ENCODE measurements around the gene FRZB.
"Not testable (repeated sequence)": the region's sequence is repeated elsewhere in the genome, so short reads cannot be mapped to it uniquely, and the experiment has no call there.

FRZB gene

DNA sequence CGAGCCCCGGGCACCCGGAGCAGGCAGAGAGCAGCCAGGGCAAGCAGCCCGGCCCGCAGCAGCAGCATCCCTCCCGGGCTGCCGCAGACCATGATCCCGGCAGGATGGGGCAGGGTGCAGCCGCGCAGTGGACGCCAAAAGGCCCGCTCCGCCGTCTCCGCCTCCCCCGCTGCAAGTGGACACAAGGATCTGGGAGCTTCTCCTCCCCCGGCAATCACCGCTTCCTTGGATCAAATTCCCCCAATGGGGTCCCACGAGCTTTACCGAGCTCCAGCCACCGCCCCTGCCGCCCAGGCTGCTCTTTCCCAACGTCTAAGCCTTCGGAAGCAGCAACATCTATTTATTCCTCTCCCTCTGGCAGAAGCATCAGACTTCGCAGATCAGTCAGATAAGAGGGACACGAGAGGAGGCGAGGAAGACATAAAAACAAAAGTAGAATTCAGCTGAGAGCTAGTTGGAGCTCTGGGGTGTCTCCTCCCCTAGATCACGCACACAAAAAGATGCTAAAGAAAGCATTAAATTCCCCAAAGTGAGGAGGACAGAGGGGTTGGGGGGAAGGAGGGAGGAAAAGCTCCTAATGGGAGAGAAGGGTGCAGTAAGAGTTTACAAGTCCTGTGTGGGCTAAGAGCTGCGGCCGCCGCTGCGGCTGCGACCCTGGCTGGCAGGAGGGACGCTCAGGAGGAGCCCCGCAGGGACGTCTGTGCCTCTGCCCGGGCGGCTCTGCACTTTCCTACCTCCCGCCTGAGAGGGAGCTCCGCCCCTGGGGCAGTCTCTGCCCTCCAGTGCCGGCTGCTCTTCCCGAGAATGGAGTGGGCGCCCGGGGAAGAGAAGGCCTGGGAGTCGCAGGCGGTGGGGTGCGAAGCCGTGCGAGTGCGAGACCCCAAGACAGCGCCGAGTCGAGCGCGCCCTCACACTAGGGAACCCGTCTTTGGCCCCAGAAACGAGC lies at the start of gene FRZB:
Gene FRZB, minus strand, starts transcription at position 177 of the 946 bp plus-strand sequence. Its CDS starts 85 bp downstream, at position 92.
- DNase-seq (ENCODE audit: low read depth in 2 of 2), result peak; percentile 34 to 48

DNA sequence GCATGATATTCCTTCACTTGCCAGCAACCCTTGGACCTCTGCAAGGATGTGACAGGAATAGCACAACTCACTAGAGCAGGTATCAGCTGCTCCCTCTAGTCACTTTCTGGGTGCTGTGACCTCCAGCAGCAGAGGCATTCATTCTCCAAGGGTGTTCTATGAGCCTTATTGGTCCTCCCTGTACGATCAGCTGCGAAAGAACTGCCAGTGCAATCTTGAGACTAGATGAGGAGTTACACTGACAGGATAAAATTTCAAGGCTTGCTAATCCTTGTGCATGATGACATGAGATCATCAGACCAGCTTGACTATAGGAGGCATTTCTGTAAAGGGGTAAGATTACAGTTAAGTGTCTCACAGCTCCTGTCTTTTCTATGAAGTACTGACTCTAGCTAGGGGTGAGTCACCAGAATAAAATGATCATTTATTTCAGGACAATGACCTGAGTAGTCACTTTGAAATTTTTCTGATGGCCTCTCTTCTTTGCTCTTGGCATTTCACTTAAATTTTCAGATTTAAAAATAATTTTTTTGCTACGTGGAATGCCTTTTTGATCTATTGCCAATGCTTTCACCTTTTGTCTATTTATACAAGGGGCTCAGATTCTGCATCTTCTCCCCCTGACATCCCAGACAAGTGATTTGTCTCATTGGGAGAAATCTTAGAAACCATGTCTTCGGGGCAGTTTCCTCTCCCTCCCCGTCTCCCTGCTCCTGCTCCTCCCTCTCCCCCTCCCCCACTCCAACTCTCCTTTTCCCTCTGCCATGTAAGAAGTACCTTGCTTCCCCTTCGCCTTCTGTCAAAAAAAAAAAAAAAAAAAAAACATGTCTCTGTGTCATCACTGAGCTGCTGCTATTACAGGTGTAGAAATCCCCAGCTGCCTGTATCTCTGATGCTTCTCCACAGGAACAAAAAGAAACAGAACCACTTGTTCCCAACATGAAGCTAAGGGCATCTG lies 49.2 kb upstream of the FRZB start:
- peak; percentile 61 to 64 for DNase-seq (ENCODE audit: low read depth in 2 of 2)

DNA sequence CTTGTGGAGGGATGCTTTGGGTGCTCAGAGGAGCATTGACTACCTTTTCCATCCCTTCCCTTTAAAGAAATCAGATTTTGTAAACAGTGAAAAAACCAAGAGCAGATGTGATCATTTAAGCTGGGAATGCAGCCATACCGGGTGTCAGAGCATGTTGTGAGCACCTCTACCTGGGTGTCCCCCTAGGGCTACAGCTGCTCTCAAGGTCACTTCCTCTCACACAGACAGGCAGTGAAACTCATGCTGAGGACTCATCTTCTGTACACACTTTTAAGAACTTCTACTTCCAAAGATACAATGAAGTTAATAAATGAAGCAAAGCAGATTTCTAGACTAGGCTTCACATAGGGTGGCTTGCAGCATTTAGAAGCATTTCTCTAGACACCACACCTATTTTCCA lies 48.4 kb upstream of the FRZB start:
- no peak for DNase-seq (ENCODE audit: low read depth in 2 of 2)

GRCh38 chr2:182913064-182913463 lies 46.6 kb upstream of the FRZB start:
- no peak for DNase-seq (ENCODE audit: low read depth in 2 of 2)

- DNase-seq (ENCODE audit: low read depth in 2 of 2), result no peak
These were observed 46.1 kb upstream of the FRZB start for GRCh38 chr2:182912518-182912915.

DNA sequence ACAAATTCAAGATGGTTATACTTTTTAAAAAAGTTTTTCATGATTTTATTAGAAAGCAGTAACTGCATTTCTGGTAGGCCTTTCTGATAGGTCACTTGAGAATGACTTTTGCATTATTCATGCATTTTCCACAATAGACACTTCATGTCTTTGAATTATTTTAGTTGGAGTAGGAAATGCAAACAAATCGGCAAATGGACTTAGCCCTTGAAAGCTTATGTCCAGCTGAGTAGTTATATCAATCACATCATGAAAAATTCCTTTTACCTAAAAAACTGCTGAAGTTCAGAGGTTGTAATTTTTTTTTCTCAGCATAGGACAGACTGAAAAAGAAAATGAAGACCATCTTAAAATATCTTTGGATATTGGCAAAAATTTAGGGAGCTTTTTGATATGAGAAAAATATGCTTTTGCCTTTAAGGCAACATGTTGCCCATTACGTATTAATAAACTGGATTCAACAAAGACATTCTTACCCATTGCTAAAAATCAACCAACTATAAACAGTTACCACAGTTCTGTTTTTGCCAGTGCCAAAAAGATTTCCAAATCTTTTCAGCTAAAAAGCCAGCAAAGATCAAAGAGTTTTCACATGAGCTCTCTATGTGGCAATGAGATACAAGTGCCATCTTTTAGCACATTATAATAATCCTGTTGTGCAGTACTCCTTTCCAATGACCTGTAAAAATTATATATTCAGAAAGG lies 45.5 kb upstream of the FRZB start:
- no peak for DNase-seq (ENCODE audit: low read depth in 2 of 2)

DNA sequence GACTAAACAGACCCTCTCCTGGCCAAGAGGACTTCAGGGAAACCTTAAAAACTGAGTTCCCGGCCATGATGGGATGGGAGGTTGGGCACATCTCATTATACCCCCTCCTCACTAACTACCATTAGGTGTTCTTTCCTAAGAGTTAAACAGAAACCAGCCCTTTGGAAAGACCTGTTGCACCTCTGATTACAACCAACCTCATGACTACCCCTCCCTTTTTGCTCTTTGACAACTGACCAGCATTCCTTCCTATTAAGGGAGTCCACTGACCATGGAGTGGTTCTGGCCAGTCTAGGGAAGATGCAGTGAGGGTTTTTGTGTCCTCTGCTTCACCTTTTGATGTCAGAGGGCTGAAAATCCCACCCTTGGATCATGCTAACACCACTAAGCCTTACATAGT lies 44.5 kb upstream of the FRZB start:
- DNase-seq (ENCODE audit: low read depth in 2 of 2), result no peak

- DNase-seq (ENCODE audit: low read depth in 2 of 2), result no peak
These were observed 40.8 kb upstream of the FRZB start for GRCh38 chr2:182907081-182907830.

DNA sequence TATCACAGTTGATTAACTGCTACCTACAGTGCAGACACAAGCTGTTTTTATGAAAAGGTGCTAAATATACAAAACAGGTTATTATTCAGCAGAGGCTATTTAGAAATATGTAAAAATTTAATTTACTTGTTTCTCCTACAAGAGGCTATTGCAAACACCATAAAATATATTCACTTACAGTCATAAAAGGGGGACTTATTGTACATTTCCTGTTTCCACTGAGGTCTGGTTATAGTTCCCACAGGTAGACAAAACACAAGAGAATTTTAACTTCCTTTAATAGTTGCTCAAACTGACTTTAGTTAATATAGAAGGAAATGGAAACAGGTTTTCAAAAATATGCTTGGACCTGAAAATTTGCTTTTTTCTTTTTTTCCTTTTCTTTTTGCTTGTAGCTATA lies 40.0 kb upstream of the FRZB start:
- no peak for DNase-seq (ENCODE audit: low read depth in 2 of 2)

DNA sequence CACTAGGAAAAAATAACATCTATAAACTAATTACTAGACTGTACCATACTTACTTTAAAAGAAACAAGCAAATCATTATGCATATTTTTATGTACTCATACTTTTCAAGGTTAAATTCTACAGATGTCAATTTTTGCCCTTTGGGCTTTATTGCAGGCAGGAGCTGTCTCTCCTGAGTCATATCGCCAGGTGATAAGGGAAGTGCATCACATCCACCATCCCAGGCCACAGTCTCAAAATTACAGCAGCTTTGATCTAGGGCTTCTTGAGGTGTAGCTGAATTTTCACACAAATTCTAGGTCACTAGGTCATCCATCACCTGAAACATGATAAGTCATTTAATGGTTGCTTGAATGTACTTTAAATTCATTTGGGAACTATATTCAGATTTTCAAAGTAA lies 38.4 kb upstream of the FRZB start:
- DNase-seq (ENCODE audit: low read depth in 2 of 2), result no peak

DNA sequence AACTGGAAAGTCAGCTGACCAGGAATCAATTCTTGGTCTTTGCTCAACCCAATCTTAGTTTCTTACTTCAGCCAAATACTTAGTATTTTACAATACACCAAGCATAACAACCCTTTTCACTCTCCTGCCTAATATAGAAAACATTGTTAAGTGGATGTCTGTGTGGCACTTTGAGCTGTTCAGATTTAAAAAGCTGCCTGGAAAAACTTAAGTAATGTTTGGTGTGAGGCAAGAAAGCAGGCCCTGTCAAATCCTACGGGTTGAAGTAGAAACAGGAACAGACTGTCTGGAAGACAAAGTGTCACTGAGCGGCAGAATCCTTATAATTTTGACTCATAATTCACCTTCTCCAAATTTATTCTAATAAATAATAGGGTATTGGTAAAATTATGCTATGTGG lies 37.1 kb upstream of the FRZB start:
- DNase-seq (ENCODE audit: low read depth in 2 of 2), result no peak

GRCh38 chr2:182901748-182902147 lies 35.3 kb upstream of the FRZB start:
- no peak for DNase-seq (ENCODE audit: low read depth in 2 of 2)

- no peak for DNase-seq (ENCODE audit: low read depth in 2 of 2)
These were observed 32.3 kb upstream of the FRZB start for GRCh38 chr2:182898718-182899117.

DNA sequence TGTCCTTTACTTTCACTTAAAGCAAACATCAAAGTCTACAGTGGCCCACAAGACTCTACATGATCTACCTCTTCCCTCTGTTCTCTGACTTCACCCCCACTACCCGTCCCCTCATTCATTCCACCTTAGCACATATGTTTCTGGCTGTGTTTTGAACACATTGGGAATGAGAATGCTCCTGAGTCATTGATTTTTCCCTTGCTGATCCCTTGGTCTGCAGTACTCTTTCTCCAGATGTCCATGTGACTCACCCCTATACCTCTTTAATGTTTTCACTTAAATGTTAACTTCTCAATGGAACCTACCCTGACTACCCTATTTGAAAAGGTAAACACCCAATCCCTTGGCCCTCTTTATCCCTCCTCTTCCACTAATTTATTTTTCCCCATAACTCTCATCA lies 30.7 kb upstream of the FRZB start:
- DNase-seq (ENCODE audit: low read depth in 2 of 2), result peak; percentile 27 to 33

DNA sequence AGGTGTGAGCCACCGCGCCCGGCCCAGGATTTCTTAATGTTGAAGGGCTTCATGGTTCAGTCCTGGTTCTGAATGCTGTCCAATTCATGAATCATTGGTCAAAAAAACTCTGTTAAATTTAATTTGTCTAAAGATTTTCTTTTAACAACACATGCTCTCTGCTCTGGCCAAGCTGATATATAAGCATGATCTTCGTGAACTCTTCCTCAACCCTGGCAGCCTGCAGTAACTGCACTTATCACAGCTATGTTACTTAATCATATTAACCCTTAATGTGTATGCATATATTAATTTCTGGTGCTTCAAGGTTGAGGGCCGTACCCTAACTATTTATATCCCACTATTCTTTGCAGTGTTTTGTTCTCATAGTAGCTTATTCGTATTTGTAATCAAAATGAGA lies 29.4 kb upstream of the FRZB start:
- DNase-seq (ENCODE audit: low read depth in 2 of 2), result no peak

DNA sequence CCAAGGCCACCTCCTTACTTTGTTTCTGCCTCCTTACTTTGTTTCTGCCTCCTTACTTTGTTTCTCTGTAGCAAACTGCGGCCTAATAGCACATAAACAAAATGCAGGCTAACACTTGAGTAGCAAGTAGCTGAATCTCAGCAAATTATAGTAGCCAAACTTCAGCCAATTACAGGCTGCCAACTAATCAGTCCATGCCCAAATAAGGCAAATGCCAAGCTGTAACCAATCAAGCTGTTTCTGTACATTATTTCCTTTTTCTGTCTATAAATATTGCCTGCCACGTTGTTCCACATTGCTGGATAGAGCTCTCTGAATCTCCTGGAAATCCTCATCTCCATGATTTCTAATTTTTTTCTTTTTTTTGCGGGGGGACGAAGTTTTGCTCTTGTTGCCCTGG lies 28.7 kb upstream of the FRZB start:
- no peak for DNase-seq (ENCODE audit: low read depth in 2 of 2)

GRCh38 chr2:182894174-182894573 lies 27.7 kb upstream of the FRZB start:
- no peak for DNase-seq (ENCODE audit: low read depth in 2 of 2)

DNA sequence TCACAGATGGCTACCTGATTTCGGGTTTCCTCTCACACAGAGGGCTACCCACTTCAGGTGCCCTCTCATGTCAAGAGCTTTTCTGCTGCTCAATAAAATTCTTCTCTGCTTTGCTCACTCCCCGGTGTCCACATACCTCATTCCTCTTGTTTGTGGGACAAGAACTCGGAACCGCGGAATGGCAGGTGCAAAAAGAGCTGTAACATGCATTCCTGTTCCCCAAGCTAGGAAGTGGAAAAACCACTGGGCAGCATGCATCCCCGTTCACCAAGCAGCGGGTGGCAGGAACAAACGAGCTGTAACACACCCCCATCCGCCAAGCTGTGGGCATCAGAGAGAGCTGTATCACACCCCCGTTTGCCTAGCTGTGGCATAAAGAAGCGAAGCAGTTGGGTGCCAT lies 27.2 kb upstream of the FRZB start:
- no peak for DNase-seq (ENCODE audit: low read depth in 2 of 2)

- not testable (repeated sequence) for DNase-seq (ENCODE audit: low read depth in 2 of 2)
These were observed 26.6 kb upstream of the FRZB start for GRCh38 chr2:182893035-182893434.

DNA sequence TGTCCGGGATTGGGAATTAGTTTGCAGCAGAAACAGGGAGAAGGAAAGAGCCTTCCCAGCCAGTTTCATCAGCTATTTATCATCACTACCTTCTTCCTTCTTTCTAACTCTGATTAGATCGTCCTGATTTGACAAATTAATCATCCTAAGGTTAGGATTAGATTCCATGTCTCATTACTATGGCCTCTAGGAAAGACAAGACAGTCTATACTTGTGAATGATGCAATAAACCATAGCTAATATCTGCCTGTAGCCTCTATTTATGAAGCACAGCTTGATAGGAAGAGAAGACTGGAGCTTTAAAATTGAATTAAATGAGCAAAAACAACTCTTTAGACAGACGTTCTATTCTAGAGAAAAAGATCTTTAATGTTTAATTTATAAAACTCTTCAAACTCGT lies 25.2 kb upstream of the FRZB start:
- no peak for DNase-seq (ENCODE audit: low read depth in 2 of 2)

GRCh38 chr2:182890773-182891378 lies 24.4 kb upstream of the FRZB start:
- DNase-seq (ENCODE audit: low read depth in 2 of 2), result no peak

Measured in fibroblast of skin of left quadriceps (primary cell).